ENCODE data around the gene C22orf15. TPM values are rescaled to one million over a fixed set of nuclear protein-coding genes. Genes with fewer than 3 reads are reported as not detected.

Gene C22orf15
- total RNA-seq, 1 experiment from 2014 or later: 0.81 TPM

GRCh38 chr22:23782703-23783102 lies 19.9 kb downstream of the C22orf15 start:
- H2BK20ac ChIP-seq (ENCODE audit: low read depth, low read length, poor library complexity, severe bottlenecking): no peak overlapping the region
- H2BK12ac ChIP-seq (ENCODE audit: insufficient read length, low read depth, low read length): no peak overlapping the region
- no peak overlapping the region for H3K23ac ChIP-seq (ENCODE audit: insufficient read length, low read depth, low read length)
- no peak overlapping the region for H4K5ac ChIP-seq (ENCODE audit: insufficient read length, low read depth, low read length)
- H2AFZ ChIP-seq (ENCODE audit: low read length): no peak overlapping the region
- H3K9me3 Mint-ChIP-seq: no peaks in the 10 kb centered on the region
- H3K36me3 Mint-ChIP-seq (ENCODE audit: insufficient read depth in 1 of 3, low read depth in 3 of 3): no peaks in the 10 kb centered on the region
- H3K4me3 Mint-ChIP-seq: no peak overlapping the region
- no peak overlapping the region for H3K14ac ChIP-seq (ENCODE audit: insufficient read depth, low read length)
- H4K8ac ChIP-seq (replicated peaks; ENCODE audit: insufficient read length, low read depth, low read length): no peak overlapping the region
- H4K91ac ChIP-seq (ENCODE audit: insufficient read length, low read depth, low read length): no peak overlapping the region
- H3K4me2 ChIP-seq (ENCODE audit: insufficient read depth, insufficient read length, low read length): no peak overlapping the region
- no peaks in the 10 kb centered on the region for H3K27me3 Mint-ChIP-seq (ENCODE audit: low read depth)
- H3T11ph ChIP-seq (ENCODE audit: low read length): no peak overlapping the region
- H3K18ac ChIP-seq (ENCODE audit: insufficient read length, low read depth, low read length): no peak overlapping the region
- no peaks in the 10 kb centered on the region for H3K27me3 ChIP-seq (ENCODE audit: insufficient read depth, low read length)
- H3K79me1 ChIP-seq (ENCODE audit: insufficient read depth, low read depth, low read length, poor library complexity, severe bottlenecking): no peaks in the 10 kb centered on the region
- H2BK5ac ChIP-seq (ENCODE audit: insufficient read length, low read length): no peak overlapping the region
- no peaks in the 10 kb centered on the region for H3K4me1 ChIP-seq (ENCODE audit: insufficient read depth, low read length)
- H3K27ac Mint-ChIP-seq: no peak overlapping the region
- no peak overlapping the region for H3K9ac ChIP-seq (ENCODE audit: extremely low read depth, insufficient read length, low read length)
- H4K20me1 ChIP-seq (ENCODE audit: control insufficient read depth, insufficient read depth, insufficient read length): no peaks in the 10 kb centered on the region
- no CpG with 5 or more reads among the region's 1 CpG for WGBS (ENCODE audit: extremely low coverage, insufficient read length, low lambda C conversion rate)
- no peak overlapping the region for H3K27ac ChIP-seq (ENCODE audit: insufficient read length, low read depth, low read length)
- H2BK120ac ChIP-seq (ENCODE audit: low read depth, low read length, poor library complexity, severe bottlenecking): no peak overlapping the region
- no peak for TF ChIP-seq CTCF (conservative IDR thresholded peaks at IDR 0.05)
- no peak overlapping the region for H3K4ac ChIP-seq (ENCODE audit: low read depth, low read length)
- DNase-seq: no peak
- H3K4me1 Mint-ChIP-seq: peaks cover 11 to 14% of the 10 kb centered on the region in 2 experiments
- H3K79me2 ChIP-seq (ENCODE audit: insufficient read depth, low read length): no peaks in the 10 kb centered on the region
- no peaks in the 10 kb centered on the region for H3K9me3 ChIP-seq (ENCODE audit: control insufficient read depth, low read depth, low read length)
- H3K56ac ChIP-seq (ENCODE audit: insufficient read length, low read depth, low read length): no peak overlapping the region
- H3K23me2 ChIP-seq (ENCODE audit: insufficient read length, low read depth, low read length, poor library complexity, severe bottlenecking): peaks cover 2% of the 10 kb centered on the region
- no peak overlapping the region for H2BK15ac ChIP-seq (ENCODE audit: low read depth, low read length)
- no peak overlapping the region for H2AK5ac ChIP-seq (ENCODE audit: insufficient read length, low read length)
